Fibroblast of skin of right biceps (primary cell): Measurements from ENCODE around the gene TBC1D9B.

Experiments
- DNase-seq: peaks from one replicate; pipeline ENCODE4 v3.0.0-alpha.2; 2013

Gene TBC1D9B

DNA sequence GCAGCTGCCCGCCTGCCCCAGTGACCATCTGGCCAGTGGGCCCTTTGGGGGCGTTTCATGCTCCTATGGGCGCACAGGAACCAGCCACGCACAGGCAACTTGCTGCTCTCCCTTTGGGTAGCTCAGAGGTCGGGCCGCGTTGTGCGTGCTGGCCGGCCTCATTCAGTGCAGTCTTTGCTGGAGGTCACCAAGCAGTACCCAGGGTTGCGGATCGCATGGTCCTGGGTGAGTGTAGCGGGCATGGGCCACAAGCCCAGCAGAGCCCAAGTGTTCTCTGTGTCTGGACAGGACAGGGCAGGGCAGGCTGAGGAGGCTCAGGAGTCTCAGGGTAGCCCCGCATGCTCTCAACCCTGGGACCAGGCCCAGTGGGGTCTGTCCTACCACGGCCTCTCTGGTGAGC, 39.2 kb downstream of the TBC1D9B start:
- no peak for DNase-seq

DNA sequence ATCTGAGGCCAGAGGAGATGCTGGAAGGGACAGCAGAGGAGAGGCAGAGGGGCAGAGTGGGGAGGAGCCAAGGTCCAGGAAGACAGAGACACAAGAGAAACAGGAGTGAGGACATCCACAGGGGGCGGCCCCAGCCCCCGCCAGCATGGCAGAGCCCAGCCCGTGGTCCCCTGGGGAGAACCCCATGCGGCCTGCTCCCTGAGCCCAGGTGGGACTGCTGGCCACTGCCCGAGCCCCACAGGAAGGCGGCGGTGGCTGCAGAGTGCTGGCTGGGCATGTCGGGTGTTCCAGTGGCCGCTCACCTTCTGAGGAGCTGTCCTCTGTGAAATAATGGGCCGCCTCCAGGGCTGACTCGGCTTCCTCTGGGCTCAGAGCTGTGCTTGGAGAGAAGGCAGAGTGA, 40.2 kb downstream of the TBC1D9B start:
- DNase-seq: no peak

DNA sequence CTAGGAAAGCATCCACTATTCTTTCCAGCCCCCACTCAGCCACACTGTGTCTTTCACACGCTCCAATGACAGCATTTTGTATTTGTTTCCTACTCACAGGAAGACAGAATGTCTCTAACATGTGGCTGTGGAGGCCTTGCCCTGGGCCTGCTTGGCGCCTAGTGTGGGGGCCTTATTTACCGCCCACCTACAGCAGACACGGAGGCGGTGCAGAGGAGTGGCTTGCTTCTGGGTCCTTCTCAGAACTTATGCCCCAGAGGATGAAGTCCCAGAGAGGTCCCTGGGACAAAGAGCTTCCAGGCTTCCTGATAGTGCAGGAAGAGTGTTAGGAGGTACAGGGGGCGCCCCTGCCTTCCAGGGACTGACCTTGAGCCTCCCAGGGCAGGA, 40.6 kb downstream of the TBC1D9B start:
- DNase-seq: no peak

DNA sequence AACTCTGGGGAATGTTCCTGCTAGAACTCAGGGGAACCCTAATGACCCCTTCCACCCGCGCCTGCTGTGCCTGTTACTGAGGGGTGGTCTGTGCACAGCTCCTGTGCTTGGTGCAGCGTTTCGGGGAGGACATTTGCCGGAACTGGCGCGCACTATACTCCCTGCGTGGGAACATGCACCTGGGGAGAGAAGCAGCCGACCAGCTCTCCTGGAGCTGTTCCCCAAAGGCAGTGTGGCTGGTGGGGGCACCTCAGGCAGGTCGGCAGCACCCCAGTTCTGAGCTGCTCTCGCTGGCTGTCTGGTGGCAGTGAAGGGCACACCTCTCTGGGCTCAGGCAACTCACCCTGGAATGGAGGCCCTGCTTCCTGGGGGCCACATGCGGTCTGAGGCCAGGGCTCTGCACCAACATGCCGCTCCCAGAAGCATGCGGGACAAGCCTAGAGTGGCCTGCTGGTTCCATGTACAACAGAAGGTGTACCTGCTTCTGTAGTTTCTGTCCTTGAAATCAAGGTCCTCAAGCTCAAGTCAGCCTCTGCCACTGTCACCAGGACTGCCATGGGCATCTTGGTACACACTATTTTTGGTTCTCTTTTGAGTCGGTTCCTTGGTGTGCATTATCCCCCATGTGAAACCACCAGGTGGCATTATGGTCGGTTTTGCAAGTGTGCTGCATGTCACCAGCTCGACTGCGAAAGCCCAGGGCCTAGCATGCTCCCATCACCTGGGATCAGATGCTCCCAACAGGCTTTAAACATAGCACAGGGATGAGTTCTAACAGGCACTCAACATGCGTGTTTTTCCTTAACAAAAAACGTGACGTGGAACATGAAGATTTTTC, 41.2 kb downstream of the TBC1D9B start:
- DNase-seq: no peak

DNA sequence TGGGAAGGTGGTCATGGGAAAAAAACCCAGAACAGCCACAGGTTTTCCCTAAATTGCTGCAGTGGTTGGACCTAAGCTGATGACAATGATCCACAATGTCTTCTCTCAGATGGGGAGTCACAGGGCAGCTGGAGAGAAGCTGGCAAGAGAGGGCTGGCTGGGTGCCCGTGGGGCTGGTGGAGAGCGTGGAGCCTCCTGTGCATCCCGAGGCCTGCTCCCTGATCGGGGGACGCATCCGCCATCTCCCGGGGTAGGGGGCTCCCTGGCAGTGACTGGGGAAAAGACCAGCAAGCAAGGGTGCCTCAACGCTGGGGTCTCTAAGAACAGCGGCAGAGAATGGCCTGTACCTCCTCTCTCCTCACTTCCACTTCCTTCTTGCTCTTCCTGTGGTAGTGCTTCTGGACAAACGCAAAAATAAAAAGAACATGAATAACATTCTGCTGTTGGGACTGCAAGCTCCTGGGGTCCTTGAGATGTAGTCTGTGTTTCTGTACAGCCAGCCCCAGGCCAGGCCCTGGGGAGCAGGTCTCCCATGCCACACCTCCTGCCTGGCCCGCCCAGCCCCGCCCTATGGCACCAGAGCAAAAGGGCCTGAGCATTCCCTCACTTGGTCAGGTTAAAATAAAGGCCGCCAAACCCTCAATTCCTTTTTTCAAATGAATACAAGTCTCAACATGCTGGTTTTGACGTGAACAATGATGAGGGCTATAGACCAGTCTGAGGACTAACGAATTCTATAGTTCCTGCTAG, 42.0 kb downstream of the TBC1D9B start:
- no peak for DNase-seq

DNA sequence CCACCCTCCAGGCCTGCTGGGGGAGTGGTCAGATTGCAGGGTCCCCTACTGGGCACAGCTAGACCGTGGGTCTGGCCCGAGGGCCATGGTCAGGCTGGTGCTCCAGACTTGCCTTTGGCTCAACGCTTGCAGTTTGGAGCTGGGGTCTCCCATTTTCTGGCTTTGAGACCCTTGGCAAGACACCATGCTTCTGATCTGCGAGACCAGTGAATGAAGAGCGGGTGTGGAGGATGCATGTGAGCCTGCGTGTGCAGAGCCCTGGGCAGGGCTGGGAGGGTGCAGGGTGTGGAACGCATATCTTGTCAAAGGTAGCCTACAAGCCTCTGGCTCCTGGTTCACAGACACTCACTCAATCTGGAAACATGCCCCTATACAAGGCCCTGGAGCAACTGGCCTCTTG, 43.0 kb downstream of the TBC1D9B start:
- no peak for DNase-seq

DNA sequence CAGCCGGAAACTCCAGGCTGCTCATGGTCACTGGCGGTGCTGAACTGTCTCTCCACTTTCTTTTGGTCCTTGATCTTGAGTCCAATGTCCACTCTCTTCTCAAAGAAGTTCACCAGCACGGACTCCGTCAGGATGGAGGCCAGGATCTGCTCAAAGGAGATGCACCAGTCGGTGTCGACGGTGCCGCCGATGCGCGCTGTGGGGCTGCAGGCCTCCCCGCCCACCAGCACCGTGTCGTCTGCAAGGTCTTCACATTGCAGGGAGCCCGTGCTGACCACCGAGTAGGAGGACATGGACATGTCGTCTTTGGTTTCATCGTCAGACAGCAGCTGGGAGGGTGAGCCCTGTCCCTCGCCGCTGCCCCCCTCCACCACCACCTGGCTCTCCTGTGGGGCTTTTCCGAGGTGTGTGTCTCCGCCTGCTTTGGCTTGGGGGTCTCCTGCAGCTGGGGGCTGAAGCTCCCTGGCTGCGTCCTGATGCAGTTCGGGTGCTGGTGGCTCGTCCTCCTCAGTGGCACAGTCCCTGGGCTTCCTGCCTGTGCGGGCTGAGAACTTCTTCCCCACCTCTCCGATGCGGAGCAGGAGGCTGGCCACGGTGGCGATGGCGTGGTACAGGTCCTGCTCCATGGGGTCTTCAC, 44.1 kb downstream of the TBC1D9B start:
- no peak for DNase-seq

DNA sequence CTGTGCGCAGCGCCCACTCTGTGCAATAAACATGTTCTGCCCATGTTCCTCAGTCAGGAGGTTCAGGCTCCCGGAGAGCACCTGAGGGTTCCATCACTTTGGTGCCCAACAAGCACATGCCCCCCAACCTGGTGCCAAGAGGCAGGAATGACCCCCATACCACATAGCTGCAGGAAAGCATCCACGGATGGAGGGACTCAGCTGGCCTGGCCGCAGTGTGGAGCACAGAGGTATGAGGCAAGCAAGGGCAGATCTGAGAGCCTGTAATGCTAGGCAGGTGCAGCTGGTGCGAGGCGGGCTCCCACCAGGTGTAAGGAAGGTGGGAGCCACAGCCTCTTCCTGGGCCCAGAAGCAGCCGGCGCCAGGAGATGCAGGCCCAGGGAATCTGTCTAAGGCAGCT, 44.8 kb downstream of the TBC1D9B start:
- no peak for DNase-seq

DNA sequence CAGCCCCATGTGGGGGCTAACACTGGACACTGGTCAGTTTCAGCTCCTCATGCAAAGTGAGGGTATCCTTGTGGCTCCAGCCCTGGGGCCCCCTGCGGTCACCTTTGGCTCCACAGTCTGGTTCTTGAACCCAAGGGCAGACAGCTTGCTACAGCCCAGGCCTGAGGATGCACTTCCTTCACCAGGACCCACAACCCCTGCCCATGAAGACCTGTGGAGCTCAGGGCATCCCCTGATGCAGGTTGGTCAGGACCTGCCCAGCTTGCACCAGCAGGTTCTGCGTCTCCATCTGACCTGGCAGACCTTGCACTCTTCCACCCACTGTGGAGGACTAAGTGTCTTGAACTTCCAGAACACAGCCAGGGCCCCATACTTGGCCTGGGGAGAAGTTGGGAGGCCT, 45.4 kb downstream of the TBC1D9B start:
- no peak for DNase-seq

DNA sequence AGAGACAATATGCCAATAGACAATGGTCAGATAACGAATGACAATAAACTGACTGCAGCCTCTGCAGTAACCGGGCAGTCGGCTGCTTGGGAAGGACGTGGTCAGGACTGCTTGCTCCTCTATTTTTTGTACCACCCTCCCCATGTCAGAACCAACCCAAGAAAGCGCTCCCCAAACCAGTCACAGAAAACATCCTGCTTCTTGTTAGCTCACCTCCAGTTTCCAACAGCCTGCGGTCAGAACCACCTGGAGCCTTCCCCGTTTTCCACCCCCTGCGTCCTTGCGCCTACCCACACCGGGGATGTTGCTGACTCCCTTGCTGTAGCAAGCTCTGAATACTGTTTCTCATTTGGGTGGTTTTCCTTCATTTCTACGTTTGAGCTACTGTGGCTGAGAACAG, 47.4 kb downstream of the TBC1D9B start:
- DNase-seq: no peak

DNA sequence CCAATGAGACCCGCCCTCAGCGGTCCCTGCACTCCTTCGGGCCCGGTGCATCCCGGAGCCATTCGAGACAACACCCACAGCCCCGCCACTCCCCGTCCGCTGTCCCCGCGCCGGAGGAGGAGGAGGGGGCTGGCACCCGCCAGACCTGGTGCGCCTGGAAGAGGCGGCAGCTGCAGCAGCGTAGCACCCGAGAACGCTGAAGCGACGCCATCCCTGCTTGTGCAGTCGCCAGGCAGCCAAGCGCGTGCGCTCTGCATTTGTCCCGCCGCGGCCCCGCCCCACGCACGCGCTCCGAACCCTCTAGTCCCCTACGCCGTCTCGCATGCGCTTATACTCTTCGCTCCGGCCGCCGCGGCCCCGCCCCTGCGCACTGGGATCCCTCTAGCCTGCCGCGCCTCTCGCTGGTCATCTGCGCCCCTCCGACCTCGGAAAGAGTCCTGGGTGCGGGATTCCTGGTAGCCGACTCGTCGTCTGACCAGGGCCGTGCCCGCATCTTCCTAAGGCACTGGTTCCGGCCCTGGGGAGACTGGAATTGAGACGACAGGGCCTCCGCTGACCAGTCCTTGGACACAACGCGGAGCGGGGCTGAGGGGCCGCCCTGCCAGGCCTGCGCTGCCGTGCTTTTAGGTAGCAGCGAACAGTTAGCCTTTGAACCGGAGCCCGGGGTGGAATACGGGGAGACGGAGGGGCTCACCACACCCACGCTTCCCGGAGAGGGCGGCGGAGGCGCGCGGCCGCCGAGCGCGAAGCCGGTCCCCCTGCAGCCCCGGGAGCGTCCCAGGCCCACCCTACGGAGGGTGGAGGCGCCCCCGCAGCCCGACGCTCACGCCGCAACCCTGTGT, 48.9 kb downstream of the TBC1D9B start, which contains the start of gene MRNIP:
Gene MRNIP (minus strand): TSS at position 232 of the 842 bp plus-strand sequence. CDS start 21 bp downstream, at position 211.
- peak; percentile 92 for DNase-seq

DNA sequence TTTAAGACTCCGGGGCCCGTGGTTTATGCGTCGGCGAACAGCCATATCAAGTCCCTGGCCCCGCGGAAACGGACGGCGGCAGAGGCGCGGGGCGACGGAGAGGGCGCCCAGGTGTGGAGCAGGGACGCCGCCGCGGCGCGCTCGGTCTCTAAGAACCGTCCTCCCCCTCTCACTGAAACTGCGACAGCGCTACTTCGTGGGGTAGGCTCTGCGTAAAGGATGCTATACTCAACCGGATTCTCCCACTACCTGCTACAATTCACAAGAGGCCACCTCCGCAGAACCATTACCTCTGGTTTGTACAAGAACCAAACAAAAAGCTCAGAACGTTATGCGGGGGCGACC, 49.5 kb downstream of the TBC1D9B start:
- peak; percentile 25 for DNase-seq

DNA sequence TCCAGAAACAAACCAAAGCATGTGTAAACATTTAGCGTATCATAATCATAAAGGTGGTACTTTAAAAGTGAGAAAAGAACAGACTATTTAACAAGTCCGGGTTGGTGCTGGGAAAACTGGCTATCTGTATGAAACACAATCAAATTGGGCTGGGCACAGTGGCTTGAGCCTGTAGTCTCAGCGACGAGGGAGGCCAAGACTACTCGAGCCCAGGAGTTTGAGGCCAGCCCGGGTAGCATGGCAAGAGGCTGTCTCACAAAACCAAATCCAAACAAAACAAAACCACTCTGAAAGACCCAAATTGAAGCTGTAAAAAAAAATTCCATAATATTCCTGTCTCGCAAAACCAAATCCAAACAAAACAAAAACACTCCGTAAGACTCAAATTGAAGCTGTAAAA, 53.3 kb downstream of the TBC1D9B start:
- DNase-seq: no peak

DNA sequence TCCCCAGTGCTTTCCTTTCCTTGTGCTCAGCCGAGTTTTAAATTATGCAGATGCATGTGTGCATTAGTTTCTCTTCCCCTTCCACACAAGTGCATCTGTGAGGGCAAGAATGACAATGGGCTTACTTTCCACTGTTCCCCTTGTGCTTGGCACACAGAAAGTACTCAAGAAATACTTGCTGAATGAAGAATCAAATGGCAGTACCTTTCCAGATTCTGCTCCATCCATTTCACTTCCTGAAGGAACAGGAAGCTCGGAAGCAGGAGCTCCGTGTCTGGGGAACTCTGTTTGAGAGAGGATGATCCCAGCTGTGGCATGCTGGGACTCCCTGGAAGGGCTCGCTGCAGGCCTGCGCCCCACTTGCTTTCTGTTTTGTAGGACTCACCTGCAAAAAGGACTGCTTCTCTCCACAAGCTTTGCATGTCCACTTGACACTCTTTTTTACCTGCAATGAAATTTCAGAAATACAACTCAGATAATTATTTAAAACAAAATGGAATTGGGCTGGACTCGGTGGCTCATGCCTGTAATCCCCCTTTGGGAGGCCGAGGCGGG, 54.6 kb downstream of the TBC1D9B start:
- no peak for DNase-seq

DNA sequence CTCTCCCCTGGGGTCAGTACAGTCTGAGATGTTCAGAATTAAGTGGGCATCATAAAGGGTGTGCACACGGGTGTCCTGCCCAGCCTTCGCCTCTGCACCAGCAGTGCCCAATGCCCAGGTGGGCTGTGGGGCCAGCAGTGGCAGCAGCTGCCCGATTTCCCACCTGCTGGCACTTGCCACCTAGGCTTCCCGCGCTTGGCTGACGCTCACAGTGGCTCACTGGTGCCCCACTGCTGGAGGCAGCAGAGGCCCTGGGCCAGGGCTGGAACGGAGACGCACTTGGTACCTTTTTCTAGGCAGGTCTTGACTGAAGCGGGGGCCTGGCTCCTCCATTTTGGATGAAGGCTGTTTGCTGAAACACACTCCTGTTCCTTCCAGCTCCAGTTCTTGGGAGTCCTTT, 66.1 kb downstream of the TBC1D9B start:
- no peak for DNase-seq

DNA sequence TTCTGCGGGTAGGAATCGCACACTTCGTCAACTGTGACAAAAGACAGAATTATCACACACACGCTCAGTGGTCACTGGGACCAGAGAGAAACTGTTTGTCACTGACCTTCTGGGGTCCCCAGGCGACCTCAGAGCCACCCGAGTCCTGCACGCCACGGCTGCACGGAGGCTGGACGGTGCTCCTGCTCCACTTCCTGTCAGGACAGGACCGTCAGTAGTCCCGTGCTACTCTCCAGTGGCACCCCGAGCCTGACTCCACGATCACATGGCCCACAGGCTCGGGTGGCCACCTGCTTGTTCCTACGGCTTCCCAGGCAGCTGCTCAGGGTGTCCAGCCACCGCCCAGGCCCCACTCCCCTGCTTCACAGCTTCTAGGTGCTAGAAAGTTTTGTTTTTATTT, 66.9 kb downstream of the TBC1D9B start:
- no peak for DNase-seq

DNA sequence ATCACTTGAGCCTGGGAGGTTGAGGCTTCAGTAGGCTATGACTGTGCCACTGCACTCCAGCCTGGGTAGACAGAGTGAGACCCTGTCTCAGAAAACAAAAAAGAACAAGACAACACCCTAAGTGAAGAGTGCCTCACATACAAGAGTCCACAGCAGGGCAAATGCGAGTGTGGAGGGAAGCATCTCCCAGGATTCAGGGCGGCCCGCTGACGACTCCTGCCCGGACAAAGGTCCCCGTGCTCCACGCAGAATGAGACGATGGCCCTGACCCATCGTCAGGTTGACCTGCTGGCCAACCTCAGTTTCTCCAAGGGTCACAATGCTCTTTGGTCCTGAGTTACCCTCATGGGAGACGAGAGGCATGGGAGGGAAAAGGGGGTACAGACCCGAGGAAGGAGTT, 67.4 kb downstream of the TBC1D9B start:
- no peak for DNase-seq

DNA sequence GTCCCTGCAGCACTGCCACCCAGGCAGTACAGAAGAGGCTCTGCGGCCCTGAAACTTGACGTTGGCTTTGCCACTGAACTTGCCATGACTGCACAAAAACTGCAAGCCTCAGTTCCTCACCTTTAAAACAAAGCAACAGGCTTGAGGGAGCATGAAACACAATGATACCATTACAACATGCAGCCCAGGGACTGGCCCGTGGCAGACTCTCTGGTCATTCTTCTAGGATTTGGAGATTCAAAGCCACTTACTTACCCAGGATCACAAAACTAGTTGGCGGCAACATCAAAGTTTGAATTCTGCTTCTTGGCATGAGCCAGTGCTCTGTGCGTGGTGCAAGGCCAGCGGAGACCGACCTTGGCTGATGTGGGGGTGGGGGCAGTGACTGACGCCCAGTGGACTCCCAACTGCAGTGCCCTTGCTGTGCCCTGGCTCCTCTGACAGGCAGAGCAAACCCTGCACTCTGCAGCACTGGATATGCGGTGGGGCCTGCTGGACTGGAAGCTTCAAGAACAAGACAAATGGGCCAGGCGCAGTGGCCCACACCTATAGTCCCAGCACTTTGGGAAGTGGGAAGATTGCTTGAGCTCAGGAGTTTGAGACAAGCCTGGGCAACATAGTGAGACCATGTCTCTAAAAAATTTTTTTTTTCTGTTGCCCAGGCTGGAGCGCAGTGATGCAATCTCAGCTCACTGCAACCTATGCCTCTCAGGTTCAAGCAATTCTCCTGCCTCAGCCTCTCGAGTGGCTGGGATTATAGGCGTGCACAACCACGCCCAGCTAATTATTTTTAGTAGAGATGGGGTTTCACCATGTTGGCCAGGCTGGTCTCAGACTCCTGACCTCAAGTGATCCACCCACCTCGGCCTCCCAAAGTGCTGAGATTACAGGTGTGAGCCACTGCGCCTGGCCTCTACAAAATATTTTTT, 68.1 kb downstream of the TBC1D9B start:
- no peak for DNase-seq

DNA sequence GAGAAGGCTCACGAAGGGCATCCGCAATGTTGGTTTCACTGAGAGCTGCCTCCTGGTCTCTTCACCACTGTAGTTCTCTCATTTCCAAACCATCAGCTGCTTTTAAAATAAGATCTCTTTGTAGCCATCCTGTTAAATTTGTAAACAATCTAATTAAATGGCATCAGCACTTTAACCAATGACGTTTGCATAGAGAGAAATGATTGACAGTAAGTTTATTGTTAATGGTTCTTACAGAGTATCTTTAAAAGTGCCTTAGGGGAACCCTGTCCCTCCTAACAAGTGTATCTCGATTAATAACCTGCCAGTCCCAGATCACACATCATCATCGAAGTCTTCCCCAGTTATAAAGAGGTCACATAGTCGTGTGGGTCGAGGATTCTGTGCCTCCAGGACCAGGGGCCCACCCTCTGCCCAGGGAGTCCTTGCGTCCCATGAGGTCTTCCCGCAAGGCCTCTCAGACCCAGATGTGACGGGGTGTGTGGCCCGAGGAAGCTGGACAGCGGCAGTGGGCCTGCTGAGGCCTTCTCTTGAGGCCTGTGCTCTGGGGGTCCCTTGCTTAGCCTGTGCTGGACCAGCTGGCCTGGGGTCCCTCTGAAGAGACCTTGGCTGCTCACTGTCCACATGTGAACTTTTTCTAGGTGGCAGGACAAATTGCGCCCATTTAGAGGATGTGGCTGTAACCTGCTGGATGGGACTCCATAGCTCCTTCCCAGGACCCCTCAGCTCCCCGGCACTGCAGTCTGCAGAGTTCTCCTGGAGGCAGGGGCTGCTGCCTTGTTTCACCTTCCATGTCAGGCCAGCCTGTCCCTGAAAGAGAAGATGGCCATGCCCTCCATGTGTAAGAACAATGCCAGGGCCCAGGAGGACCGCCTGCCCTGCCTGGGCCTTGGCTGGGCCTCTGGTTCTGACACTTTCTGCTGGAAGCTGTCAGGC, 70.4 kb downstream of the TBC1D9B start:
- no peak for DNase-seq
